Common myeloid progenitor, CD34-positive (primary cell): ENCODE results near the gene HELZ.
"Not testable (repeated sequence)": the region's sequence is repeated elsewhere in the genome, so short reads cannot be mapped to it uniquely, and the experiment has no call there.

ENCODE experiments used
- CTCF ChIA-PET: fragments of 350-600 bp; sonication (Branson Sonifier 250); formaldehyde crosslinking; loops from one replicate; lab custom pipeline; 2021; ENCODE audit warnings: antibody characterized with exemption; lab: Charles Lee
- POLR2A ChIA-PET: fragments of 350-600 bp; sonication (Branson Sonifier 250); formaldehyde crosslinking; loops from one replicate; lab custom pipeline; 2021; ENCODE audit warnings: antibody characterized with exemption; lab: Charles Lee
- DNase-seq, 3 donors: peaks; one replicate each; pipeline versions ENCODE4 v3.0.0 to v3.0.0-alpha.2; 2013
- H3K27ac ChIP-seq, 2 experiments: 1 replicate in 1 of 2; 2 replicates in 1 of 2; pipeline ENCODE4 v1.7.0; 2013; ENCODE audit warnings: inconsistent platforms in 2 of 2, low read length in 2 of 2, mild to moderate bottlenecking in 2 of 2, low read depth in 1 of 2, moderate library complexity in 1 of 2; ENCODE audit not compliant: severe bottlenecking in 2 of 2, insufficient read depth in 1 of 2, poor library complexity in 1 of 2
- H3K27me3 ChIP-seq, 5 experiments: replicated peaks in 2 of 5; 1 replicate in 3 of 5; 2 replicates in 2 of 5; pipeline versions ENCODE4 v1.6.1 to v1.7.0; 2013; ENCODE audit warnings: low read length in 4 of 5, mild to moderate bottlenecking in 2 of 5, moderate library complexity in 2 of 5, inconsistent platforms in 1 of 5; ENCODE audit not compliant: insufficient read depth in 5 of 5, control insufficient read depth in 4 of 5
- H3K36me3 ChIP-seq, 4 experiments: 1 replicate in 2 of 4; 2 replicates in 2 of 4; pipeline versions ENCODE4 v1.6.1 to v1.7.0; 2013; ENCODE audit warnings: low read length in 3 of 4, control low read depth in 1 of 4, mild to moderate bottlenecking in 1 of 4; ENCODE audit not compliant: control insufficient read depth in 4 of 4, insufficient read depth in 4 of 4
- H3K4me1 ChIP-seq, 4 experiments: 1 replicate in 3 of 4; 2 replicates in 1 of 4; pipeline versions ENCODE4 v1.6.1 to v1.7.1; 2013; ENCODE audit warnings: low read length in 3 of 4, mild to moderate bottlenecking in 3 of 4, control low read depth in 1 of 4, inconsistent platforms in 1 of 4, moderate library complexity in 1 of 4; ENCODE audit not compliant: control insufficient read depth in 4 of 4, insufficient read depth in 4 of 4; ENCODE audit errors: control extremely low read depth in 1 of 4
- H3K4me3 ChIP-seq, 7 experiments: 1 replicate in 4 of 7; 2 replicates in 3 of 7; pipeline versions ENCODE4 v1.5.1 to v1.7.0; 2013; ENCODE audit warnings: mild to moderate bottlenecking in 7 of 7, low read length in 6 of 7, moderate library complexity in 6 of 7, inconsistent platforms in 2 of 7, low read depth in 2 of 7, control low read depth in 1 of 7; ENCODE audit not compliant: insufficient read depth in 4 of 7, control insufficient read depth in 1 of 7; ENCODE audit errors: extremely low read depth in 1 of 7
- H3K9me3 ChIP-seq, 5 experiments: 1 replicate in 4 of 5; 2 replicates in 1 of 5; pipeline versions ENCODE4 v1.6.1 to v1.7.1; 2013; ENCODE audit warnings: low read length in 4 of 5, mild to moderate bottlenecking in 2 of 5, inconsistent platforms in 1 of 5, low read depth in 1 of 5, moderate library complexity in 1 of 5; ENCODE audit not compliant: control insufficient read depth in 4 of 5, insufficient read depth in 2 of 5; ENCODE audit errors: control extremely low read depth in 1 of 5
- WGBS: methylation state at CpG from one replicate; pipeline ENCODE4 v1.1.5; 2013; ENCODE audit not compliant: insufficient coverage; 5-methylcytosine and 5-hydroxymethylcytosine counted together

Gene HELZ

GRCh38 chr17:67278363-67278762 lies 33.4 kb upstream of the HELZ start:
- Histone ChIP-seq H3K27ac (no peak overlapping the region), H3K9me3 (no peaks in the 10 kb centered on the region), H3K4me3 (no peak overlapping the region), H3K4me1 (no peaks in the 10 kb centered on the region), H3K27me3 (no peaks in the 10 kb centered on the region), H3K36me3 (no peaks in the 10 kb centered on the region)
- 96% methylated on average over 8 of the region's 10 CpGs for WGBS
- CTCF ChIA-PET: interaction anchor here (0.7 kb wide), 1 partner anchor 9 kb away, joined by 3 read pairs; no protein-coding TSS in a partner anchor
- POLR2A ChIA-PET: no interaction called here
- DNase-seq: no peak

- Histone ChIP-seq H3K27me3 (no peaks in the 10 kb centered on the region), H3K9me3 (no peaks in the 10 kb centered on the region), H3K36me3 (no peaks in the 10 kb centered on the region), H3K4me1 (peaks cover 0 to 4% (median 0%) of the 10 kb centered on the region in 4 experiments), H3K4me3 (no peak overlapping the region), H3K27ac (no peak overlapping the region)
- WGBS: 89% methylated on average over 9 of the region's 10 CpGs
- ChIA-PET POLR2A (no interaction called here), CTCF (no interaction called here)
- DNase-seq: no peak
These were observed 31.1 kb upstream of the HELZ start for GRCh38 chr17:67276075-67276474.

- Histone ChIP-seq H3K27ac (no peak overlapping the region), H3K9me3 (no peaks in the 10 kb centered on the region), H3K27me3 (no peaks in the 10 kb centered on the region), H3K4me3 (no peak overlapping the region), H3K4me1 (peaks cover 0 to 15% (median 3%) of the 10 kb centered on the region in 4 experiments), H3K36me3 (no peaks in the 10 kb centered on the region)
- DNase-seq: no peak
- WGBS: 85% methylated on average over 5 of the region's 5 CpGs
- ChIA-PET POLR2A (no interaction called here), CTCF (interaction anchor here (1.2 to 1.7 kb wide), 4 partner anchors 13 to 52 kb away, joined by 3 to 5 read pairs (median 4); no protein-coding TSS in a partner anchor)
These were observed 29.5 kb upstream of the HELZ start for GRCh38 chr17:67274466-67274865.

- WGBS: no CpG with 5 or more reads among the region's 2 CpGs
- CTCF ChIA-PET: interaction anchor here (1.3 to 1.7 kb wide), 3 partner anchors 12 to 51 kb away, joined by 3 to 5 read pairs (median 5); no protein-coding TSS in a partner anchor
- POLR2A ChIA-PET: no interaction called here
- no peak for DNase-seq
- Histone ChIP-seq H3K4me3 (no peak overlapping the region), H3K27me3 (no peaks in the 10 kb centered on the region), H3K9me3 (no peaks in the 10 kb centered on the region), H3K36me3 (no peaks in the 10 kb centered on the region), H3K4me1 (peaks cover 0 to 15% (median 3%) of the 10 kb centered on the region in 4 experiments), H3K27ac (no peak overlapping the region)
These were observed 28.9 kb upstream of the HELZ start for GRCh38 chr17:67273900-67274299.

GRCh38 chr17:67272312-67273047 lies 27.5 kb upstream of the HELZ start:
- H3K27me3 ChIP-seq: no peaks in the 10 kb centered on the region
- H3K9me3 ChIP-seq: no peaks in the 10 kb centered on the region
- ChIA-PET CTCF (interaction anchor here (1.4 to 1.8 kb wide), 4 partner anchors 10 to 57 kb away, joined by 5 to 8 read pairs (median 6); no protein-coding TSS in a partner anchor), POLR2A (no interaction called here)
- H3K36me3 ChIP-seq: no peaks in the 10 kb centered on the region
- 95% methylated on average over 9 of the region's 13 CpGs for WGBS
- peaks cover 0 to 15% (median 3%) of the 10 kb centered on the region in 4 experiments for H3K4me1 ChIP-seq
- peak; percentile 31 to 45 (median 41) for DNase-seq
- no peak overlapping the region for H3K4me3 ChIP-seq
- no peak overlapping the region for H3K27ac ChIP-seq

- not testable (repeated sequence) for H3K9me3 ChIP-seq, H3K4me3 ChIP-seq, DNase-seq, H3K36me3 ChIP-seq, H3K27me3 ChIP-seq, H3K27ac ChIP-seq
- 100% methylated on average over 1 of the region's 2 CpGs for WGBS
- ChIA-PET CTCF (interaction anchor here (0.7 kb wide), 1 partner anchor 38 kb away, joined by 3 read pairs; no protein-coding TSS in a partner anchor), POLR2A (interaction anchor here (0.6 kb wide), 1 partner anchor 56 kb away, joined by 3 read pairs; no protein-coding TSS in a partner anchor)
- peaks cover 0 to 15% (median 3%) of the 10 kb centered on the region in 4 experiments for H3K4me1 ChIP-seq
These were observed 26.2 kb upstream of the HELZ start for GRCh38 chr17:67271187-67271586.

- Histone ChIP-seq H3K36me3 (no peaks in the 10 kb centered on the region), H3K9me3 (no peaks in the 10 kb centered on the region), H3K27me3 (no peaks in the 10 kb centered on the region), H3K4me3 (no peak overlapping the region), H3K27ac (no peak overlapping the region), H3K4me1 (peaks cover 0 to 15% (median 3%) of the 10 kb centered on the region in 4 experiments)
- POLR2A ChIA-PET: no interaction called here
- CTCF ChIA-PET: interaction anchor here (0.6 kb wide), 1 partner anchor 1407 kb away, joined by 3 read pairs; no protein-coding TSS in a partner anchor
- 100% methylated on average over 2 of the region's 6 CpGs for WGBS
- no peak for DNase-seq
These were observed 25.4 kb upstream of the HELZ start for GRCh38 chr17:67270416-67270815.
